Measurements from ENCODE around the gene TSPAN11. TPM values are rescaled to one million over a fixed set of nuclear protein-coding genes. Genes with fewer than 3 reads are reported as not detected.
A peak's percentile ranks its signal among the peaks of the same experiment; 100 is the strongest.

Gene TSPAN11, protein sequence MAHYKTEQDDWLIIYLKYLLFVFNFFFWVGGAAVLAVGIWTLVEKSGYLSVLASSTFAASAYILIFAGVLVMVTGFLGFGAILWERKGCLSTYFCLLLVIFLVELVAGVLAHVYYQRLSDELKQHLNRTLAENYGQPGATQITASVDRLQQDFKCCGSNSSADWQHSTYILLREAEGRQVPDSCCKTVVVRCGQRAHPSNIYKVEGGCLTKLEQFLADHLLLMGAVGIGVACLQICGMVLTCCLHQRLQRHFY
- 1 to 10 TPM in 2 of 4 donors, under 1 TPM in 2; 0.64 to 2.8 (median 1.3) TPM for total RNA-seq

DNA sequence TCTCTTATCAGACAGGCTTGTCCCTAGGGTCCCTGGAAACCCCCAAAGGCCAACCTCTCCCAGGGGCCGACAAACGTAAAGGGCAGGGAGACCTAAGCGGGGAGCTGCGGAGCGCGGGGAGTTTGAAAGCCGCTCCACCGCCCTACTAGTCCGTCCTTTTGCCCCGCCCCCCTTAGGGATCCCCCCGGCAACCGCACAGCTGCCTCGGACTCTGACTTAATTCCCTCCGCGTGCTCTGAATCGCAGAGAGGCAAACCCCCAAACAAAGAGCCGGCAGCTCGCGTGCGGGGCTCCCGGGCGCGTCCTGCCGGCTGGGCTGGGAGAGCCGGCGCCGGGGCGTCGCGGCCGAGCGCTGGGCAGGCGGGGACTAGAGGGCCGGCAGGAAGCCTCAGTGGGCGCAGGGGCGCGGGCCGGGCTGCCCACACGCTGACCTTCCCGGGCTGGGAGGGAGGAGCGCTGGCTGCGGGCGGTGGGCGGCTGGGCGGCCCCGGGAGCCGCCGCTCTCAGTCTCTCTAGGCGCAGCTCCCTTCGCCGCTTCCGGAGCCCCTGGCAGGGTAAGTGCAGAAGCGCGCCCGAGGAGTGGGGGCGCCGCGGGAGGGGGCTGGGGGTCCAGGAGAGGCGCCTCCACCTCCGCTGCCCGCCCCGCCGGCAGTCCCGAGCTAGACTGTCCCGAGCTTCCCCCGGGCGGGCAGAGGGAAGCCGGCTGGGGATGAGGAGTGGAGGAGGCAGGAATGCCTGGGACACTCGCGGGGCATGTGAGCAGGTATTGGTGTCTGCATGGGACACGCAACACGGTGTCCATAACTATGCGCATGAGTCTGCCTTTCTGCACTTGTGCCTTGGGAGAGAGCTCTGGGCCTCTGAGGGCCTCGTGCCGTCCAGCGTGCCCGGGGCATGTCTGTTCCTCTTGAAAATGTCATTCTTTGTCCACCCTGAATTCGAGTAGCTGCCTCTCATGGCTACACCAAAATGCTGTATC is at the start of gene TSPAN11:
Gene TSPAN11, plus strand, starts transcription at position 506 of the 979 bp plus-strand sequence. CDS start 27,244 bp downstream, outside the sequence.
- Histone ChIP-seq H3K27me3 (peaks cover 16% of the 10 kb centered on the region), H3K27ac (peak within 1 kb of the TSS; percentile 50)
- peak in 1 of 2 donors; percentile 76 for DNase-seq (ENCODE audit: low spot score in 2 of 2)

DNA sequence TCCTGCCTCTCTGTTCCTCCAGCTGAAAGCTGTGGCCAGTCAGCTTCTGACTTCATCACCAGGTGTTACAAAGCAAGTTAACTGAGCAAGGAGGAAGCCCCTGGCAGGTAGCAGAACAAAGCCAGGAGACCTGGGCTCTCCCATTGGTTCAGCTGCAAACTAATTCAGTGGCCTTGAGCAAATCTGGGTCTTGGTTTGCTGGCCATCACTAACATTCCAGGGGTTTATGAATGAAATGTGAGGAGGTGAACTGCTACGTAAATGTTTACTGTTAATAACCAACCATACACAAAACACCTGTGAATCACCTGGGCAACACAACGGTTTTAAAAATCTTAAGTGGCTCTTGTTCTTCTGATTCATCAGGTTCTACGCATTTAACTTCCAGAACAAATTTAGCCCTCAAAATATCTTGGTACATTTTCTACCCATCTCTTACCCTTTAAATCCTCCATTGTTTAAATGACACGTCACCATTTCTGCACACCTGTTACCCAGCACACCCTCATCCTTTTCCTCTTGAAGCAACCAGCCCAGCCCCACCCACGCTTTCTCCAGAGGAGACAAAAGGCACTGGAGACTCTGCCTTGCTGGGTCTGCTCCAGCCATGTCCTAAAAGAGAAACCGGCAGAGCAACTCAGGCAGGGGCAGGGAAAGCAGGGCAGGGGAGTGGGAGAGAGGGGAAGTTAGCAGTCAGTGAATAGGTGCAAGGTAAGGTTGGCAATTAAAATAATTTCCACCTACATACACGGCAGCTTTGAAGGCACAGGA is 49.3 kb upstream of the TSPAN11 start:
- H3K36me3 ChIP-seq, result no peaks in the 10 kb centered on the region
- DNase-seq (ENCODE audit: low spot score in 2 of 2), result no peak
- peaks cover 14% of the 10 kb centered on the region for H3K4me1 ChIP-seq
- no peaks in the 10 kb centered on the region for H3K27me3 ChIP-seq
- TF ChIP-seq, protein P1, sequence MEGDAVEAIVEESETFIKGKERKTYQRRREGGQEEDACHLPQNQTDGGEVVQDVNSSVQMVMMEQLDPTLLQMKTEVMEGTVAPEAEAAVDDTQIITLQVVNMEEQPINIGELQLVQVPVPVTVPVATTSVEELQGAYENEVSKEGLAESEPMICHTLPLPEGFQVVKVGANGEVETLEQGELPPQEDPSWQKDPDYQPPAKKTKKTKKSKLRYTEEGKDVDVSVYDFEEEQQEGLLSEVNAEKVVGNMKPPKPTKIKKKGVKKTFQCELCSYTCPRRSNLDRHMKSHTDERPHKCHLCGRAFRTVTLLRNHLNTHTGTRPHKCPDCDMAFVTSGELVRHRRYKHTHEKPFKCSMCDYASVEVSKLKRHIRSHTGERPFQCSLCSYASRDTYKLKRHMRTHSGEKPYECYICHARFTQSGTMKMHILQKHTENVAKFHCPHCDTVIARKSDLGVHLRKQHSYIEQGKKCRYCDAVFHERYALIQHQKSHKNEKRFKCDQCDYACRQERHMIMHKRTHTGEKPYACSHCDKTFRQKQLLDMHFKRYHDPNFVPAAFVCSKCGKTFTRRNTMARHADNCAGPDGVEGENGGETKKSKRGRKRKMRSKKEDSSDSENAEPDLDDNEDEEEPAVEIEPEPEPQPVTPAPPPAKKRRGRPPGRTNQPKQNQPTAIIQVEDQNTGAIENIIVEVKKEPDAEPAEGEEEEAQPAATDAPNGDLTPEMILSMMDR (IDR thresholded peaks at IDR 0.05), result no peak
- TF ChIP-seq POLR2A (IDR thresholded peaks at IDR 0.05) (no peak), EP300 (IDR thresholded peaks at IDR 0.05) (no peak), POLR2AphosphoS5 (IDR thresholded peaks at IDR 0.05) (no peak)
- no peak overlapping the region for H3K27ac ChIP-seq
- H3K4me3 ChIP-seq, result no peak overlapping the region
- 67% methylated on average over 7 of the region's 7 CpGs for WGBS
- H3K9me3 ChIP-seq, result no peaks in the 10 kb centered on the region

More for the DNA sequence above, at the start of gene TSPAN11:
- no peak for TF ChIP-seq EP300 (IDR thresholded peaks at IDR 0.05)
- TF ChIP-seq, protein P1 (IDR thresholded peaks at IDR 0.05), result no peak
- no peak for TF ChIP-seq POLR2AphosphoS5 (IDR thresholded peaks at IDR 0.05)
- TF ChIP-seq POLR2A (IDR thresholded peaks at IDR 0.05), result no peak
- H3K4me1 ChIP-seq, result peaks cover 14% of the 10 kb centered on the region
- no peaks in the 10 kb centered on the region for H3K9me3 ChIP-seq
- H3K36me3 ChIP-seq, result no peaks in the 10 kb centered on the region
- WGBS, result 42% methylated on average over 12 of the region's 78 CpGs
- peak within 1 kb of the TSS; percentile 54 for H3K4me3 ChIP-seq

DNA sequence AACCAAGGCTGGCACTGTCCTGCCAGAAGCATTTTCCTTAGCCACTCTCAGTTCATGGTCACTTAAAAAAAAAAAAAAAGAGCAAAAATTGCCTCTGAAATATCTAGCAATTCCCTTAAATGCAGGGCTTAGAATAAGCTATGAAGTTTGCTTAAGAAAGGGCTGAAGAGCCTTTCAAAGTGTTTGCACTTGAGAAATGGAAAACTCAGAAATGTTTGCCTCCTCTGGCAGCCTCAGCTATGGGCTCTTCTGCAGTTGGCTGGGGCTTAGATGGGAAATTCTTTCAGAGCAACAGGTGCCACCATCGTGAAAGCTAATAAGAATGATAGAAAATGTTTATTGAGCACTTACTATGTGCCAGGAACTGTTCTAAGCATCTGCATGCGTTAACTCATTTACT is 48.5 kb upstream of the TSPAN11 start:
- 65% methylated on average over 2 of the region's 2 CpGs for WGBS
- DNase-seq (ENCODE audit: low spot score in 2 of 2), result no peak

DNA sequence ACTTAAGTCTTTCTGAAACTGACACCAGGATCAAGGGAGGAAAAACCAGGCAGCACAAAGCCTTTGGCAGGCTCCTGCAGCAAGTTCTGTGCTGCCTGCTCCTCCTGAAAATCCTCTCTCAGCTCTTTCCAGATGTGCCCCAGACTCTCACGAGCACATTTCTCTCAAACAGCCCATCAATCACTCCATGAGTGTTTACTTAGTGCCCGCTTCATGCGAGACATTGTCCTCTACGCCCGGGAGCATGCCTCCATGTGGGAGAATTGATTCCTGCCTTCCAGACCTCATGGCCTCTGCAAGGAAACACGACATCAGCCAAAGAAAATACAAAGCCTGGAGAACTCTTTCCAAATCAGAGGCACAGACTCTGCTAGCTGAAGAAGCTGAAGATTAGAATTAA is 46.5 kb upstream of the TSPAN11 start:
- Histone ChIP-seq H3K36me3 (no peaks in the 10 kb centered on the region), H3K4me3 (no peak overlapping the region), H3K9me3 (no peaks in the 10 kb centered on the region), H3K27ac (no peak overlapping the region), H3K4me1 (peaks cover 7% of the 10 kb centered on the region), H3K27me3 (no peaks in the 10 kb centered on the region)
- TF ChIP-seq, protein P1 (IDR thresholded peaks at IDR 0.05), result no peak
- no peak for TF ChIP-seq POLR2A (IDR thresholded peaks at IDR 0.05)
- no peak for TF ChIP-seq POLR2AphosphoS5 (IDR thresholded peaks at IDR 0.05)
- no peak for TF ChIP-seq EP300 (IDR thresholded peaks at IDR 0.05)
- DNase-seq (ENCODE audit: low spot score in 2 of 2), result no peak
- 15% methylated on average over 6 of the region's 6 CpGs for WGBS

More for the DNA sequence above, 48.5 kb upstream of the TSPAN11 start:
- no peaks in the 10 kb centered on the region for H3K36me3 ChIP-seq
- no peaks in the 10 kb centered on the region for H3K27me3 ChIP-seq
- no peak overlapping the region for H3K27ac ChIP-seq
- H3K9me3 ChIP-seq, result no peaks in the 10 kb centered on the region
- TF ChIP-seq POLR2A (IDR thresholded peaks at IDR 0.05) (no peak), EP300 (IDR thresholded peaks at IDR 0.05) (no peak), POLR2AphosphoS5 (IDR thresholded peaks at IDR 0.05) (no peak)
- TF ChIP-seq, protein P1 (IDR thresholded peaks at IDR 0.05), result no peak
- H3K4me3 ChIP-seq, result no peak overlapping the region
- H3K4me1 ChIP-seq, result peaks cover 14% of the 10 kb centered on the region

Data from suprapubic skin (tissue), 4 donors.